Endothelial cell of umbilical vein (primary cell): ENCODE measurements around the gene RAB12. TPM values are rescaled to one million over a fixed set of nuclear protein-coding genes. Genes with fewer than 3 reads are reported as not detected.

ENCODE experiments used
- BruUV-seq: library from RNA; stranded (reverse); fragments of 400-500 nt; replicated peaks from 2 replicates; lab custom pipeline; 2021; lab: Mats Ljungman, UMichigan
- CTCF ChIA-PET: fragments of 300-600, 350-600 bp; sonication (Branson Sonifier 250); formaldehyde crosslinking; loops from one replicate; lab custom pipeline; 2021; ENCODE audit warnings: antibody characterized with exemption, inconsistent platforms; lab: Charles Lee
- POLR2A ChIA-PET: fragments of 300-600, 350-600 bp; sonication (Branson Sonifier 250); formaldehyde crosslinking; loops from one replicate; lab custom pipeline; 2021; ENCODE audit warnings: antibody characterized with exemption, inconsistent platforms; lab: Charles Lee
- DNase-seq: peaks from one replicate; pipeline ENCODE4 v3.0.0-alpha.2; 2011; ENCODE audit warnings: low read depth, low spot score
- FAIRE-seq: peaks from 2 replicates; lab custom pipeline; 2011; peaks lifted over from hg19 to GRCh38; lab: Jason Lieb, UNC
- H2AFZ ChIP-seq: 2 replicates; pipeline ENCODE4 v1.6.0; 2012; ENCODE audit warnings: low read depth, low read length, control low read depth, inconsistent platforms
- H3K27ac ChIP-seq: 2 replicates; pipeline ENCODE4 v1.5.1; 2011; ENCODE audit warnings: low read depth, mild to moderate bottlenecking, control low read depth, low read length, moderate library complexity; ENCODE audit not compliant: insufficient read depth
- H3K27me3 ChIP-seq, 2 experiments: 2 replicates each; pipeline versions ENCODE4 v1.6.0 to v1.6.1; 2011; ENCODE audit warnings: low read length in 2 of 2, mixed read lengths in 1 of 2; ENCODE audit not compliant: control insufficient read depth in 2 of 2, insufficient read depth in 2 of 2
- H3K36me3 ChIP-seq, 2 experiments: 2 replicates in 1 of 2; 3 replicates in 1 of 2; pipeline ENCODE4 v1.5.1; 2011; ENCODE audit warnings: low read length in 2 of 2, mild to moderate bottlenecking in 1 of 2, moderate library complexity in 1 of 2; ENCODE audit not compliant: control insufficient read depth in 2 of 2, insufficient read depth in 2 of 2; ENCODE audit errors: extremely low read depth in 1 of 2
- H3K4me1 ChIP-seq: 3 replicates; pipeline ENCODE4 v1.5.1; 2011; ENCODE audit warnings: mild to moderate bottlenecking, low read length; ENCODE audit not compliant: control insufficient read depth, insufficient read depth; ENCODE audit errors: extremely low read depth
- H3K4me2 ChIP-seq: 2 replicates; pipeline ENCODE4 v1.6.1; 2011; ENCODE audit warnings: low read length, control low read depth, mixed read lengths; ENCODE audit not compliant: insufficient read depth
- H3K4me3 ChIP-seq, 3 experiments: fragments of 200-600 bp in 1 of 3; sonication (generic), shearing (Covaris generic) in 1 of 3; replicated peaks in 1 of 3; 2 replicates each; pipeline ENCODE4 v1.5.1; 2011 to 2016; ENCODE audit warnings: control low read depth in 3 of 3, low read length in 3 of 3, mild to moderate bottlenecking in 2 of 3, inconsistent platforms in 1 of 3, low read depth in 1 of 3, moderate library complexity in 1 of 3; ENCODE audit not compliant: insufficient read depth in 1 of 3
- H3K79me2 ChIP-seq: 2 replicates; pipeline ENCODE4 v1.6.0; 2012; ENCODE audit warnings: low read length, inconsistent platforms; ENCODE audit not compliant: control insufficient read depth, insufficient read depth
- H3K9ac ChIP-seq: replicated peaks from 2 replicates; pipeline ENCODE3; 2011; ENCODE audit warnings: low read length, control low read depth; ENCODE audit not compliant: insufficient read depth; ENCODE audit errors: extremely low read depth
- H3K9me1 ChIP-seq: replicated peaks from 3 replicates; pipeline ENCODE4 v1.6.0; 2011; ENCODE audit warnings: mild to moderate bottlenecking, low read length; ENCODE audit not compliant: control insufficient read depth, insufficient read depth; ENCODE audit errors: extremely low read depth
- H3K9me3 ChIP-seq: replicated peaks from 2 replicates; pipeline ENCODE4 v1.5.1; 2012; ENCODE audit warnings: low read length, inconsistent platforms; ENCODE audit not compliant: control insufficient read depth, insufficient read depth
- H4K20me1 ChIP-seq: replicated peaks from 2 replicates; pipeline ENCODE3; 2011; ENCODE audit warnings: mild to moderate bottlenecking, low read length; ENCODE audit not compliant: control insufficient read depth, insufficient read depth; ENCODE audit errors: extremely low read depth
- EZH2 ChIP-seq: IDR thresholded peaks from 2 replicates; pipeline ENCODE4 v1.6.1; 2012; ENCODE audit warnings: borderline replicate concordance, low read depth, mild to moderate bottlenecking, moderate library complexity, low read length, inconsistent platforms; ENCODE audit not compliant: severe bottlenecking
- GATA2 ChIP-seq: IDR thresholded peaks from 2 replicates; pipeline ENCODE4 v1.7.0; 2011; ENCODE audit warnings: low read depth, mild to moderate bottlenecking, moderate library complexity, mixed read lengths, low read length; ENCODE audit not compliant: insufficient read length, insufficient read depth
- JUN ChIP-seq: IDR thresholded peaks from 2 replicates; pipeline ENCODE4 v1.6.1; 2011; ENCODE audit warnings: borderline replicate concordance, low read depth; ENCODE audit not compliant: insufficient read length, insufficient read depth
- dilution Hi-C: fragments of 300-500 bp; cut with MboI; formaldehyde crosslinking; loops from one replicate; pipeline ENCODE4 v1.15.0; 2019; ENCODE audit warnings: low sequenced_read_pairs; ENCODE audit not compliant: extremely low pct_ligation_motif_present
- intact Hi-C: fragments of 100-400 bp; cut with micrococcal nuclease; formaldehyde crosslinking; loops from one replicate; pipeline ENCODE4 v1.10.0; 2022
- polyA plus RNA-seq, 4 experiments: library from polyadenylated mRNA; depleted of rRNA in 3 of 4; stranded (reverse) in 3 of 4; unstranded in 1 of 4; fragments of >200 nt; gene quantifications; 2 replicates each; pipeline versions ENCODE4 v1.2.1 to v1.2.3, GENCODE V29; 2011 to 2012; ENCODE audit warnings: missing spikeins in 1 of 4
- total RNA-seq: library from RNA; stranded (reverse); gene quantifications from 2 replicates; pipeline ENCODE4 v1.2.3, GENCODE V29; 2021
- TF ChIP-seq, protein P1 (sequence below), 2 donors: IDR thresholded peaks; 1 replicate in 1 of 2; 2 replicates in 1 of 2; pipeline ENCODE4 v1.5.1; 2011; ENCODE audit warnings: low read length in 2 of 2, mild to moderate bottlenecking in 2 of 2, moderate library complexity in 2 of 2, control low read depth in 1 of 2, inconsistent platforms in 1 of 2, low read depth in 1 of 2; ENCODE audit not compliant: insufficient read depth in 1 of 2; ENCODE audit errors: extremely low read depth in 1 of 2

The RAB12 gene
- total and polyA plus RNA-seq, 2 donors (not counting 3 experiments of a cell fraction or from before 2014, with no cell fraction given): 11.5 to 42.0 TPM

DNA sequence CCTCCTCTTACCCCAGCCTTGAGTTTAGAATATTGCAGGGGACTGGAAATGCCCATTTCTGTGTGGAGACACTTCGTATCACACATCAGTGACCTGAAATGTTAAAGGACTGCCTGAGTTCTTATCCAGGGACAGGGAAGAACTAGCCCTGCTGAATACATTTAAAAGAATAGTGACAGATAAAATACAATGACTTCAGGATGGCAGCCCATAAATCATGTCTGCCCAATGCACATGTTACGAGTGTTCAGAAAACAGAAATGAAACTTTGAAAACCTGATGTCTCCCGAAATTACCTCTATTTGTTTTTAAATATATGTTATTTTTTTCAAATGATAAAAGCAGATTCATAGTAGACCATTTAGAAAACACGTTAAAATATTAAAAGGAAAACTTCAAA lies 22.3 kb upstream of the RAB12 start:
- Histone ChIP-seq H3K4me1 (no peaks in the 10 kb centered on the region), H2AFZ (no peak overlapping the region), H3K4me3 (no peak overlapping the region), H3K9me3 (no peaks in the 10 kb centered on the region), H3K79me2 (no peaks in the 10 kb centered on the region), H3K36me3 (no peaks in the 10 kb centered on the region), H3K9me1 (no peaks in the 10 kb centered on the region), H3K4me2 (no peak overlapping the region), H4K20me1 (no peaks in the 10 kb centered on the region), H3K9ac (no peak overlapping the region), H3K27me3 (peaks cover 2 to 4% of the 10 kb centered on the region in 2 experiments), H3K27ac (no peak overlapping the region)
- dilution Hi-C loops: no loop called here
- intact Hi-C loops: no loop called here
- BruUV-seq: no TSS peak
- ChIA-PET POLR2A (no interaction called here), CTCF (no interaction called here)
- DNase-seq (no peak), FAIRE-seq (no peak)
- TF ChIP-seq GATA2 (no peak), EZH2 (no peak), JUN (no peak)

DNA sequence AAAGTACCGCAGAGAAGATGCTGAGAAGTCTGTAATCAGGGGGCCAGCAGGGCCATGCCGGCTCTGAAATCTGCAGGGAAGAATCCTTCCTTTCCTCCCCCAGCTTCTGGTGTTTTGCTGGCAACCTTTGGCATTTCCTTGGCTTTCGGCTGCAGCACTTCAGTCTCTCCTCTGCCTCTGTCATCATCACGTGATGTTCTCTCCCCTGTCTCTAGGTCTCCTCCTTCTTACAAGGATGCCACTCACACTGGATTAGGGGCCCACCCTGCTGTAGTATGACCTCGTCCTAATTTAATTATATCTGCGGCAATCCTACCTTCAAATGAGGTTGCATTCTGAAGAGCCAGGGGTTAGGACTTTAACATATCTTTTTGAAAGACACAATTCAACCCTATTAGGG lies 13.8 kb upstream of the RAB12 start:
- peaks cover 3 to 8% of the 10 kb centered on the region in 2 experiments for H3K27me3 ChIP-seq
- ChIA-PET POLR2A (no interaction called here), CTCF (interaction anchor here (0.6 kb wide), 1 partner anchor 8 kb away, joined by 3 read pairs; no protein-coding TSS in a partner anchor)
- dilution Hi-C loops: no loop called here
- H3K79me2 ChIP-seq: no peaks in the 10 kb centered on the region
- H4K20me1 ChIP-seq: no peaks in the 10 kb centered on the region
- H3K9me3 ChIP-seq: no peaks in the 10 kb centered on the region
- H3K4me1 ChIP-seq: no peaks in the 10 kb centered on the region
- no TSS peak for BruUV-seq
- intact Hi-C loops: no loop called here
- DNase-seq (no peak), FAIRE-seq (no peak)
- no peaks in the 10 kb centered on the region for H3K36me3 ChIP-seq
- H3K9ac ChIP-seq: no peak overlapping the region
- H3K27ac ChIP-seq: no peak overlapping the region
- no peak for TF ChIP-seq JUN
- TF ChIP-seq, protein P1, sequence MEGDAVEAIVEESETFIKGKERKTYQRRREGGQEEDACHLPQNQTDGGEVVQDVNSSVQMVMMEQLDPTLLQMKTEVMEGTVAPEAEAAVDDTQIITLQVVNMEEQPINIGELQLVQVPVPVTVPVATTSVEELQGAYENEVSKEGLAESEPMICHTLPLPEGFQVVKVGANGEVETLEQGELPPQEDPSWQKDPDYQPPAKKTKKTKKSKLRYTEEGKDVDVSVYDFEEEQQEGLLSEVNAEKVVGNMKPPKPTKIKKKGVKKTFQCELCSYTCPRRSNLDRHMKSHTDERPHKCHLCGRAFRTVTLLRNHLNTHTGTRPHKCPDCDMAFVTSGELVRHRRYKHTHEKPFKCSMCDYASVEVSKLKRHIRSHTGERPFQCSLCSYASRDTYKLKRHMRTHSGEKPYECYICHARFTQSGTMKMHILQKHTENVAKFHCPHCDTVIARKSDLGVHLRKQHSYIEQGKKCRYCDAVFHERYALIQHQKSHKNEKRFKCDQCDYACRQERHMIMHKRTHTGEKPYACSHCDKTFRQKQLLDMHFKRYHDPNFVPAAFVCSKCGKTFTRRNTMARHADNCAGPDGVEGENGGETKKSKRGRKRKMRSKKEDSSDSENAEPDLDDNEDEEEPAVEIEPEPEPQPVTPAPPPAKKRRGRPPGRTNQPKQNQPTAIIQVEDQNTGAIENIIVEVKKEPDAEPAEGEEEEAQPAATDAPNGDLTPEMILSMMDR (IDR thresholded peaks at IDR 0.05; ENCODE audit: extremely low read depth in 1 of 2, insufficient read depth in 1 of 2, low read depth in 1 of 2, low read length in 2 of 2): no peak
- H3K4me3 ChIP-seq: no peak overlapping the region
- H3K4me2 ChIP-seq: no peak overlapping the region
- no peak overlapping the region for H2AFZ ChIP-seq
- no peaks in the 10 kb centered on the region for H3K9me1 ChIP-seq
